Measurements from ENCODE around the gene PRKD3.
A peak's percentile ranks its signal among the peaks of the same experiment; 100 is the strongest.
"Not testable (repeated sequence)": the region's sequence is repeated elsewhere in the genome, so short reads cannot be mapped to it uniquely, and the experiment has no call there.

The PRKD3 gene

GRCh38 chr2:37300578-37300977, 24.1 kb downstream of the PRKD3 start:
- Histone ChIP-seq H3K4me1 (ENCODE audit: control extremely low read depth in 1 of 4, control insufficient read depth in 4 of 4, insufficient read depth in 4 of 4, low read length in 3 of 4) (no peaks in the 10 kb centered on the region), H3K27me3 (replicated peaks in 2 of 5; ENCODE audit: control insufficient read depth in 4 of 5, insufficient read depth in 5 of 5, low read length in 4 of 5) (no peaks in the 10 kb centered on the region), H3K4me3 (ENCODE audit: control insufficient read depth in 1 of 7, extremely low read depth in 1 of 7, insufficient read depth in 4 of 7, low read depth in 2 of 7, low read length in 6 of 7) (no peak overlapping the region), H3K27ac (ENCODE audit: insufficient read depth in 1 of 2, low read depth in 1 of 2, low read length in 2 of 2, poor library complexity in 1 of 2, severe bottlenecking in 2 of 2) (no peak overlapping the region), H3K9me3 (ENCODE audit: control extremely low read depth in 1 of 5, control insufficient read depth in 4 of 5, insufficient read depth in 2 of 5, low read depth in 1 of 5, low read length in 4 of 5) (peaks cover 0 to 10% (median 0%) of the 10 kb centered on the region in 5 experiments), H3K36me3 (ENCODE audit: control insufficient read depth in 4 of 4, insufficient read depth in 4 of 4, low read length in 3 of 4) (peaks cover 0 to 11% (median 2%) of the 10 kb centered on the region in 4 experiments)
- POLR2A ChIA-PET = interaction anchor here (0.7 kb wide), 1 partner anchor 42 kb away, joined by 3 read pairs; no protein-coding TSS in a partner anchor
- no peak for DNase-seq
- WGBS (ENCODE audit: insufficient coverage) = no CpG with 5 or more reads among the region's 4 CpGs
- CTCF ChIA-PET = interaction anchor here (1.2 kb wide), 1 partner anchor 15 kb away, joined by 4 read pairs; no protein-coding TSS in a partner anchor

GRCh38 chr2:37300146-37300545, 24.5 kb downstream of the PRKD3 start:
- no peak for DNase-seq
- ChIA-PET POLR2A (no interaction called here), CTCF (no interaction called here)
- Histone ChIP-seq H3K36me3 (ENCODE audit: control insufficient read depth in 4 of 4, insufficient read depth in 4 of 4, low read length in 3 of 4) (peaks cover 0 to 11% (median 2%) of the 10 kb centered on the region in 4 experiments), H3K4me1 (ENCODE audit: control extremely low read depth in 1 of 4, control insufficient read depth in 4 of 4, insufficient read depth in 4 of 4, low read length in 3 of 4) (no peaks in the 10 kb centered on the region), H3K27me3 (replicated peaks in 2 of 5; ENCODE audit: control insufficient read depth in 4 of 5, insufficient read depth in 5 of 5, low read length in 4 of 5) (no peaks in the 10 kb centered on the region), H3K27ac (ENCODE audit: insufficient read depth in 1 of 2, low read depth in 1 of 2, low read length in 2 of 2, poor library complexity in 1 of 2, severe bottlenecking in 2 of 2) (no peak overlapping the region), H3K4me3 (ENCODE audit: control insufficient read depth in 1 of 7, extremely low read depth in 1 of 7, insufficient read depth in 4 of 7, low read depth in 2 of 7, low read length in 6 of 7) (no peak overlapping the region), H3K9me3 (ENCODE audit: control extremely low read depth in 1 of 5, control insufficient read depth in 4 of 5, insufficient read depth in 2 of 5, low read depth in 1 of 5, low read length in 4 of 5) (peaks cover 0 to 10% (median 0%) of the 10 kb centered on the region in 5 experiments)

GRCh38 chr2:37297632-37298031, 27.0 kb downstream of the PRKD3 start:
- no peaks in the 10 kb centered on the region for H3K27me3 ChIP-seq (replicated peaks in 2 of 5; ENCODE audit: control insufficient read depth in 4 of 5, insufficient read depth in 5 of 5, low read length in 4 of 5)
- no peak overlapping the region for H3K4me3 ChIP-seq (ENCODE audit: control insufficient read depth in 1 of 7, extremely low read depth in 1 of 7, insufficient read depth in 4 of 7, low read depth in 2 of 7, low read length in 6 of 7)
- DNase-seq = no peak
- H3K36me3 ChIP-seq (ENCODE audit: control insufficient read depth in 4 of 4, insufficient read depth in 4 of 4, low read length in 3 of 4) = peaks cover 0 to 6% (median under 1%) of the 10 kb centered on the region in 4 experiments
- ChIA-PET CTCF (no interaction called here), POLR2A (no interaction called here)
- H3K9me3 ChIP-seq (ENCODE audit: control extremely low read depth in 1 of 5, control insufficient read depth in 4 of 5, insufficient read depth in 2 of 5, low read depth in 1 of 5, low read length in 4 of 5) = peaks cover 0 to 1% (median 0%) of the 10 kb centered on the region in 5 experiments
- no peak overlapping the region for H3K27ac ChIP-seq (ENCODE audit: insufficient read depth in 1 of 2, low read depth in 1 of 2, low read length in 2 of 2, poor library complexity in 1 of 2, severe bottlenecking in 2 of 2)
- no peaks in the 10 kb centered on the region for H3K4me1 ChIP-seq (ENCODE audit: control extremely low read depth in 1 of 4, control insufficient read depth in 4 of 4, insufficient read depth in 4 of 4, low read length in 3 of 4)

- no peak overlapping the region for H3K4me3 ChIP-seq (ENCODE audit: control insufficient read depth in 1 of 7, extremely low read depth in 1 of 7, insufficient read depth in 4 of 7, low read depth in 2 of 7, low read length in 6 of 7)
- H3K9me3 ChIP-seq (ENCODE audit: control extremely low read depth in 1 of 5, control insufficient read depth in 4 of 5, insufficient read depth in 2 of 5, low read depth in 1 of 5, low read length in 4 of 5) = no peaks in the 10 kb centered on the region
- H3K4me1 ChIP-seq (ENCODE audit: control extremely low read depth in 1 of 4, control insufficient read depth in 4 of 4, insufficient read depth in 4 of 4, low read length in 3 of 4) = no peaks in the 10 kb centered on the region
- POLR2A ChIA-PET = no interaction called here
- no peak overlapping the region for H3K27ac ChIP-seq (ENCODE audit: insufficient read depth in 1 of 2, low read depth in 1 of 2, low read length in 2 of 2, poor library complexity in 1 of 2, severe bottlenecking in 2 of 2)
- peaks cover 2 to 16% (median 3%) of the 10 kb centered on the region in 4 experiments for H3K36me3 ChIP-seq (ENCODE audit: control insufficient read depth in 4 of 4, insufficient read depth in 4 of 4, low read length in 3 of 4)
- WGBS (ENCODE audit: insufficient coverage) = no CpG with 5 or more reads among the region's 1 CpG
- no peaks in the 10 kb centered on the region for H3K27me3 ChIP-seq (replicated peaks in 2 of 5; ENCODE audit: control insufficient read depth in 4 of 5, insufficient read depth in 5 of 5, low read length in 4 of 5)
- CTCF ChIA-PET = interaction anchor here (1.1 kb wide), 1 partner anchor 15 kb away, joined by 6 read pairs; no protein-coding TSS in a partner anchor
- DNase-seq = no peak
These were observed 29.1 kb downstream of the PRKD3 start for GRCh38 chr2:37295469-37296073.

- H3K4me1 ChIP-seq (ENCODE audit: control extremely low read depth in 1 of 4, control insufficient read depth in 4 of 4, insufficient read depth in 4 of 4, low read length in 3 of 4); H3K4me3 ChIP-seq (ENCODE audit: control insufficient read depth in 1 of 7, extremely low read depth in 1 of 7, insufficient read depth in 4 of 7, low read depth in 2 of 7, low read length in 6 of 7); CTCF ChIA-PET; H3K9me3 ChIP-seq (ENCODE audit: control extremely low read depth in 1 of 5, control insufficient read depth in 4 of 5, insufficient read depth in 2 of 5, low read depth in 1 of 5, low read length in 4 of 5); H3K27ac ChIP-seq (ENCODE audit: insufficient read depth in 1 of 2, low read depth in 1 of 2, low read length in 2 of 2, poor library complexity in 1 of 2, severe bottlenecking in 2 of 2); POLR2A ChIA-PET; DNase-seq; H3K27me3 ChIP-seq (replicated peaks in 2 of 5; ENCODE audit: control insufficient read depth in 4 of 5, insufficient read depth in 5 of 5, low read length in 4 of 5): not testable (repeated sequence)
- H3K36me3 ChIP-seq (ENCODE audit: control insufficient read depth in 4 of 4, insufficient read depth in 4 of 4, low read length in 3 of 4) = peaks cover 2 to 18% (median 4%) of the 10 kb centered on the region in 4 experiments
- WGBS (ENCODE audit: insufficient coverage) = no CpG with 5 or more reads among the region's 2 CpGs
These were observed 29.8 kb downstream of the PRKD3 start for GRCh38 chr2:37294858-37295257.

GRCh38 chr2:37291680-37292079, 33.0 kb downstream of the PRKD3 start:
- no CpG with 5 or more reads among the region's 2 CpGs for WGBS (ENCODE audit: insufficient coverage)
- Histone ChIP-seq H3K4me1 (ENCODE audit: control extremely low read depth in 1 of 4, control insufficient read depth in 4 of 4, insufficient read depth in 4 of 4, low read length in 3 of 4) (no peaks in the 10 kb centered on the region), H3K27ac (ENCODE audit: insufficient read depth in 1 of 2, low read depth in 1 of 2, low read length in 2 of 2, poor library complexity in 1 of 2, severe bottlenecking in 2 of 2) (no peak overlapping the region), H3K27me3 (replicated peaks in 2 of 5; ENCODE audit: control insufficient read depth in 4 of 5, insufficient read depth in 5 of 5, low read length in 4 of 5) (no peaks in the 10 kb centered on the region), H3K36me3 (ENCODE audit: control insufficient read depth in 4 of 4, insufficient read depth in 4 of 4, low read length in 3 of 4) (peaks cover 2 to 26% (median 14%) of the 10 kb centered on the region in 4 experiments), H3K9me3 (ENCODE audit: control extremely low read depth in 1 of 5, control insufficient read depth in 4 of 5, insufficient read depth in 2 of 5, low read depth in 1 of 5, low read length in 4 of 5) (no peaks in the 10 kb centered on the region), H3K4me3 (ENCODE audit: control insufficient read depth in 1 of 7, extremely low read depth in 1 of 7, insufficient read depth in 4 of 7, low read depth in 2 of 7, low read length in 6 of 7) (no peak overlapping the region)
- CTCF ChIA-PET = interaction anchor here (1.2 kb wide), 1 partner anchor 12 kb away, joined by 4 read pairs; no protein-coding TSS in a partner anchor
- POLR2A ChIA-PET = no interaction called here
- DNase-seq = no peak

- ChIA-PET POLR2A (no interaction called here), CTCF (interaction anchor here (0.6 to 1.2 kb wide), 2 partner anchors 34 to 103 kb away, joined by 3 to 4 read pairs; no protein-coding TSS in a partner anchor)
- Histone ChIP-seq H3K4me1 (ENCODE audit: control extremely low read depth in 1 of 4, control insufficient read depth in 4 of 4, insufficient read depth in 4 of 4, low read length in 3 of 4) (no peaks in the 10 kb centered on the region), H3K36me3 (ENCODE audit: control insufficient read depth in 4 of 4, insufficient read depth in 4 of 4, low read length in 3 of 4) (peaks cover under 1 to 44% (median 18%) of the 10 kb centered on the region in 4 experiments), H3K27me3 (replicated peaks in 2 of 5; ENCODE audit: control insufficient read depth in 4 of 5, insufficient read depth in 5 of 5, low read length in 4 of 5) (no peaks in the 10 kb centered on the region), H3K27ac (ENCODE audit: insufficient read depth in 1 of 2, low read depth in 1 of 2, low read length in 2 of 2, poor library complexity in 1 of 2, severe bottlenecking in 2 of 2) (no peak overlapping the region), H3K4me3 (ENCODE audit: control insufficient read depth in 1 of 7, extremely low read depth in 1 of 7, insufficient read depth in 4 of 7, low read depth in 2 of 7, low read length in 6 of 7) (no peak overlapping the region), H3K9me3 (ENCODE audit: control extremely low read depth in 1 of 5, control insufficient read depth in 4 of 5, insufficient read depth in 2 of 5, low read depth in 1 of 5, low read length in 4 of 5) (no peaks in the 10 kb centered on the region)
- DNase-seq = peak in 2 of 3 donors; percentile 46 to 48
- WGBS (ENCODE audit: insufficient coverage) = 100% methylated on average over 1 of the region's 2 CpGs
These were observed 36.7 kb downstream of the PRKD3 start for GRCh38 chr2:37287966-37288365.

All from common myeloid progenitor, CD34-positive (primary cell).